HepG2 (cell line): ENCODE measurements around the gene CASKIN1. TPM values are rescaled to one million over a fixed set of nuclear protein-coding genes. Genes with fewer than 3 reads are reported as not detected.

Experiments used
- ATAC-seq: fragments of 200-7000 bp; cut with Tn5 transposase; 3 replicates; pipeline ENCODE4 v1.9.1; 2020; ENCODE audit warnings: mild to moderate bottlenecking, moderate library complexity
- BruUV-seq: library from RNA; stranded (reverse); fragments of 400-500 nt; replicated peaks from 2 replicates; lab custom pipeline; 2021; lab: Mats Ljungman, UMichigan
- CTCF ChIA-PET: fragments of 300-600 bp; formaldehyde crosslinking; extraction: SDS; loops from one replicate; lab custom pipeline; 2021; ENCODE audit warnings: low total read pairs, inconsistent platforms, low intra/inter-chr PET ratio; lab: Yijun Ruan, JAX
- POLR2A ChIA-PET: fragments of 350-600 bp; sonication (Branson Sonifier 250); formaldehyde crosslinking; loops from one replicate; lab custom pipeline; 2020; ENCODE audit warnings: antibody characterized with exemption, inconsistent platforms; lab: Yijun Ruan, JAX
- DNase-seq: peaks from one replicate; pipeline ENCODE4 v3.0.0-alpha.2; 2015; ENCODE audit warnings: low spot score
- FAIRE-seq: peaks from 3 replicates; lab custom pipeline; 2011; peaks lifted over from hg19 to GRCh38; lab: Jason Lieb, UNC
- H2AFZ ChIP-seq: one replicate; pipeline ENCODE4 v1.6.1; 2011; ENCODE audit warnings: low read length, inconsistent platforms
- H3K27ac ChIP-seq: fragments of 300-600 bp; 3 replicates; pipeline ENCODE4 v1.8.0; 2011; ENCODE audit warnings: mixed run types, mild to moderate bottlenecking, mixed read lengths, low read length, inconsistent platforms; ENCODE audit not compliant: insufficient read depth; ENCODE audit errors: extremely low read length
- H3K27me3 ChIP-seq, 2 experiments: fragments of 200-600 bp in 1 of 2; 2 replicates in 1 of 2; 3 replicates in 1 of 2; pipeline versions ENCODE4 v1.6.0 to v1.8.0; 2011; ENCODE audit warnings: low read length in 2 of 2, mild to moderate bottlenecking in 2 of 2, moderate library complexity in 2 of 2, inconsistent platforms in 1 of 2; ENCODE audit not compliant: insufficient read depth in 2 of 2, control insufficient read depth in 1 of 2
- H3K36me3 ChIP-seq, 2 experiments: fragments of 200-600 bp in 1 of 2; replicated peaks in 1 of 2; 2 replicates in 1 of 2; 3 replicates in 1 of 2; pipeline versions ENCODE4 v1.5.1 to v1.8.0; 2011; ENCODE audit warnings: low read length in 2 of 2, inconsistent platforms in 1 of 2; ENCODE audit not compliant: insufficient read depth in 2 of 2, control insufficient read depth in 1 of 2
- H3K4me1 ChIP-seq: 2 replicates; pipeline ENCODE4 v1.5.1; 2012; ENCODE audit warnings: low read length, inconsistent platforms; ENCODE audit not compliant: insufficient read depth
- H3K4me2 ChIP-seq: 2 replicates; pipeline ENCODE4 v1.6.0; 2011; ENCODE audit warnings: low read depth, low read length, inconsistent platforms
- H3K4me3 ChIP-seq, 3 experiments: fragments of 200-600 bp in 1 of 3; sonication (generic), shearing (Covaris generic) in 1 of 3; replicated peaks in 1 of 3; 2 replicates each; pipeline ENCODE4 v1.5.1; 2011 to 2016; ENCODE audit warnings: low read length in 3 of 3, inconsistent platforms in 2 of 3, low read depth in 2 of 3, mild to moderate bottlenecking in 2 of 3, control low read depth in 1 of 3, mixed read lengths in 1 of 3; ENCODE audit not compliant: insufficient read depth in 1 of 3
- H3K79me2 ChIP-seq: one replicate; pipeline ENCODE4 v1.6.1; 2011; ENCODE audit warnings: low read length, inconsistent platforms; ENCODE audit not compliant: insufficient read depth
- H3K9ac ChIP-seq: 2 replicates; pipeline ENCODE4 v1.6.0; 2011; ENCODE audit warnings: mild to moderate bottlenecking, low read depth, low read length, inconsistent platforms; ENCODE audit not compliant: insufficient read depth
- H3K9me3 ChIP-seq: 2 replicates; pipeline ENCODE4 v1.5.1; 2012; ENCODE audit warnings: mild to moderate bottlenecking, low read length
- H4K20me1 ChIP-seq: 2 replicates; pipeline ENCODE4 v1.6.0; 2011; ENCODE audit warnings: inconsistent platforms, mild to moderate bottlenecking, low read length, moderate library complexity; ENCODE audit not compliant: insufficient read depth
- AGO2 ChIP-seq: fragments of 200-400 bp; formaldehyde crosslinking; optimal IDR thresholded peaks from 2 replicates; pipeline ENCODE3; 2017; ENCODE audit warnings: mild to moderate bottlenecking, low read depth, low read length, moderate library complexity
- RBFOX2 ChIP-seq: fragments of 200-400 bp; formaldehyde crosslinking; IDR thresholded peaks from 2 replicates; pipeline ENCODE4 v1.6.1; 2017; ENCODE audit warnings: low read depth, mild to moderate bottlenecking, low read length
- SIX1 ChIP-seq: sonication (generic); formaldehyde crosslinking; IDR thresholded peaks from 2 replicates; pipeline ENCODE4 v1.4.0; 2020; ENCODE audit warnings: missing genetic modification reagents, borderline replicate concordance
- TAF1 ChIP-seq: sonication (generic); formaldehyde crosslinking; IDR thresholded peaks from 2 replicates; pipeline ENCODE4 v1.4.0; 2020; ENCODE audit warnings: missing genetic modification reagents
- ZNF432 ChIP-seq: sonication (generic); formaldehyde crosslinking; IDR thresholded peaks from 2 replicates; pipeline ENCODE4 v1.5.0; 2020; ENCODE audit warnings: missing genetic modification reagents, mild to moderate bottlenecking, borderline replicate concordance
- ZNF607 ChIP-seq: sonication (generic); formaldehyde crosslinking; IDR thresholded peaks from 2 replicates; pipeline ENCODE4 v1.5.1; 2020; ENCODE audit warnings: missing genetic modification reagents, mild to moderate bottlenecking, borderline replicate concordance
- ZNF660 ChIP-seq: sonication (generic); formaldehyde crosslinking; IDR thresholded peaks from 2 replicates; pipeline ENCODE4 v1.5.1; 2020; ENCODE audit warnings: mild to moderate bottlenecking, low read depth, missing genetic modification reagents, borderline replicate concordance
- WGBS: methylation state at CpG from one replicate; pipeline ENCODE4 v1.1.6; 2017; ENCODE audit warnings: low lambda C conversion rate; 5-methylcytosine and 5-hydroxymethylcytosine counted together
- in situ Hi-C: cut with HindIII; loops from 2 replicates; pipeline ENCODE4 v1.10.0; 2017; ENCODE audit warnings: low pct_unique_long_range_greater_than_20kb; ENCODE audit not compliant: extremely low pct_ligation_motif_present
- intact Hi-C: fragments of 100-400 bp; cut with micrococcal nuclease; formaldehyde crosslinking; loops from one replicate; pipeline ENCODE4 v1.10.0; 2022; ENCODE audit not compliant: unreplicated experiment
- polyA plus RNA-seq, 8 experiments: library from polyadenylated mRNA; depleted of rRNA in 3 of 8; stranded (reverse) in 7 of 8; unstranded in 1 of 8; fragments of >200 nt; fragmentation: Illumina TruSeq in 4 of 8; extraction: Trizol in 4 of 8; gene quantifications; 2 replicates each; pipeline versions ENCODE4 v1.2.1 to v1.2.3, GENCODE V29; 2011 to 2016; ENCODE audit warnings: low read depth in 4 of 8, missing spikeins in 1 of 8, mixed read lengths in 1 of 8; ENCODE audit not compliant: insufficient read depth in 1 of 8
- total RNA-seq, 5 experiments: library from RNA; depleted of rRNA; stranded (reverse); fragments of >200 nt; fragmentation: Illumina TruSeq; extraction: Trizol; gene quantifications; 2 replicates each; pipeline ENCODE4 v1.2.3, GENCODE V29; 2016; ENCODE audit warnings: low read depth in 1 of 5

The CASKIN1 gene
- total and polyA plus RNA-seq, 2 of the 13 experiments (the other 11 are each of a cell fraction or from before 2014, with no cell fraction given) = 1.2 to 2.2 TPM

- no peak overlapping the region for H3K27ac ChIP-seq
- peaks cover 22 to 39% of the 10 kb centered on the region in 2 experiments; a peak in 4 of 5 replicates for H3K36me3 ChIP-seq
- H3K79me2 ChIP-seq = no peaks in the 10 kb centered on the region
- TF ChIP-seq AGO2 (peak; percentile 61), ZNF607 (CRISPR knock-in tag) (no peak)
- ChIA-PET POLR2A (no interaction called here), CTCF (no interaction called here)
- 0 out of 2 replicates have a peak, but pooled peaks cover 2% of the 10 kb centered on the region for H4K20me1 ChIP-seq
- H3K9me3 ChIP-seq = no peaks in the 10 kb centered on the region
- no TSS peak for BruUV-seq
- H3K4me3 ChIP-seq = no peak overlapping the region
- in situ Hi-C loops (no loop called here), intact Hi-C loops (no loop called here)
- no peaks in the 10 kb centered on the region for H3K27me3 ChIP-seq
- H3K9ac ChIP-seq = no peak overlapping the region
- peaks cover 16% of the 10 kb centered on the region for H3K4me1 ChIP-seq
- WGBS = 93% methylated on average over 6 of the region's 28 CpGs
- no peak for DNase-seq
- FAIRE-seq = no peak
- H3K4me2 ChIP-seq = no peak overlapping the region
- no peak for ATAC-seq
- no peak overlapping the region for H2AFZ ChIP-seq
These were observed 36.8 kb upstream of the CASKIN1 start for GRCh38 chr16:2233046-2233775.

GRCh38 chr16:2232094-2232990 is 35.9 kb upstream of the CASKIN1 start:
- POLR2A ChIA-PET = no interaction called here
- Histone ChIP-seq H3K4me3 (no peak overlapping the region), H3K79me2 (no peaks in the 10 kb centered on the region), H3K9ac (no peak overlapping the region), H3K4me2 (no peak overlapping the region), H3K9me3 (no peaks in the 10 kb centered on the region), H3K36me3 (peaks cover 23 to 43% of the 10 kb centered on the region in 2 experiments; a peak in 4 of 5 replicates), H4K20me1 (no peaks in the 10 kb centered on the region), H3K4me1 (peaks cover 7% of the 10 kb centered on the region; the same call in 1 of the 2 replicates), H3K27ac (no peak overlapping the region), H3K27me3 (no peaks in the 10 kb centered on the region), H2AFZ (no peak overlapping the region)
- BruUV-seq = no TSS peak
- CTCF ChIA-PET = no interaction called here
- TF ChIP-seq RBFOX2 (peak; percentile 46; the same call in 1 of the 2 replicates), ZNF432 (no peak), ZNF660 (no peak), SIX1 (no peak), TAF1 (no peak), AGO2 (peak; percentile 76)
- in situ Hi-C loops (no loop called here), intact Hi-C loops (no loop called here)
- 93% methylated on average over 19 of the region's 41 CpGs for WGBS
- DNase-seq (no peak), ATAC-seq (no peak), FAIRE-seq (no peak)
